Neural progenitor cell (in vitro differentiated cells): Measurements from ENCODE around the gene LINGO1.

Experiments
- CTCF ChIP-seq: fragments of 200-600 bp; sonication (generic); IDR thresholded peaks from 2 replicates; pipeline ENCODE4 v1.5.1; 2017; ENCODE audit warnings: antibody characterized with exemption, mild to moderate bottlenecking
- EZH2 ChIP-seq: fragments of 200-600 bp; sonication (generic); IDR thresholded peaks from 2 replicates; pipeline ENCODE4 v1.6.1; 2017; ENCODE audit warnings: antibody characterized with exemption, mild to moderate bottlenecking, moderate library complexity
- EZH2phosphoT487 ChIP-seq: fragments of 200-600 bp; sonication (generic); IDR thresholded peaks from 2 replicates; pipeline ENCODE4 v1.6.1; 2017; ENCODE audit warnings: antibody characterized with exemption

- TF ChIP-seq EZH2phosphoT487 (no peak), CTCF (no peak), EZH2 (no peak)
These were observed 41.2 kb upstream of the LINGO1 start for GRCh38 chr15:77673866-77674265.
